Hepatocyte (in vitro differentiated cells): ENCODE results near the gene ETV3.

Experiments used
- EZH2phosphoT487 ChIP-seq: fragments of 200-600 bp; sonication (generic); IDR thresholded peaks from one replicate; pipeline ENCODE4 v1.6.1; 2018; ENCODE audit warnings: antibody characterized with exemption, mild to moderate bottlenecking, low read depth, moderate library complexity; ENCODE audit not compliant: unreplicated experiment, severe bottlenecking
- TF ChIP-seq, protein P1 (sequence below): fragments of 200-600 bp; sonication (generic); IDR thresholded peaks from 2 replicates; pipeline ENCODE4 v1.5.1; 2016; ENCODE audit warnings: antibody characterized with exemption, mild to moderate bottlenecking; ENCODE audit not compliant: poor library complexity

DNA sequence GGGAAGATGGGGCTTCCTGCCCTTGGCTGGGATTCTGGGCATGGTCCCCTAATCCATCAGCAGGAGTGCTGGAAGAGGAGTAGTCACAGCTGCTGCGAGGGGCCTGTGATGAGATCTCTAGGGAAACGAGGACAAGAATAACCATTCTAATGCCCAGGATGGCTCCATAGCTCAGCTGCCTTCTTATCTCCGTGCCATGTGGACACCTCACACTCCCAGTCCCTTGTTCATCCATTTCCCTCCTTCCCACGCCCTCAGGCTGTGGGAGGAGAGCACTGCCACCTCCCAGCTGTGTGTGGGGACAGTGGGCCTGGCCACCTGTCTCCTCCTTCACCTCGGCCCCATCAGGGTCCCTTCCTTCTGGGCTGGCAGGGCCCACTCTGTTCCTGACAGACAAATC, 16.1 kb upstream of the ETV3 start:
- TF ChIP-seq, protein P1, sequence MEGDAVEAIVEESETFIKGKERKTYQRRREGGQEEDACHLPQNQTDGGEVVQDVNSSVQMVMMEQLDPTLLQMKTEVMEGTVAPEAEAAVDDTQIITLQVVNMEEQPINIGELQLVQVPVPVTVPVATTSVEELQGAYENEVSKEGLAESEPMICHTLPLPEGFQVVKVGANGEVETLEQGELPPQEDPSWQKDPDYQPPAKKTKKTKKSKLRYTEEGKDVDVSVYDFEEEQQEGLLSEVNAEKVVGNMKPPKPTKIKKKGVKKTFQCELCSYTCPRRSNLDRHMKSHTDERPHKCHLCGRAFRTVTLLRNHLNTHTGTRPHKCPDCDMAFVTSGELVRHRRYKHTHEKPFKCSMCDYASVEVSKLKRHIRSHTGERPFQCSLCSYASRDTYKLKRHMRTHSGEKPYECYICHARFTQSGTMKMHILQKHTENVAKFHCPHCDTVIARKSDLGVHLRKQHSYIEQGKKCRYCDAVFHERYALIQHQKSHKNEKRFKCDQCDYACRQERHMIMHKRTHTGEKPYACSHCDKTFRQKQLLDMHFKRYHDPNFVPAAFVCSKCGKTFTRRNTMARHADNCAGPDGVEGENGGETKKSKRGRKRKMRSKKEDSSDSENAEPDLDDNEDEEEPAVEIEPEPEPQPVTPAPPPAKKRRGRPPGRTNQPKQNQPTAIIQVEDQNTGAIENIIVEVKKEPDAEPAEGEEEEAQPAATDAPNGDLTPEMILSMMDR, result no peak
- no peak for TF ChIP-seq EZH2phosphoT487
